ENCODE data around the gene ENTREP1. TPM values are rescaled to one million over a fixed set of nuclear protein-coding genes. Genes with fewer than 3 reads are reported as not detected.

ENTREP1 gene
- total and polyA plus RNA-seq, 2 experiments from 2014 or later: 5.7 to 10.0 TPM

GRCh38 chr9:69323861-69324260, 1.2 kb upstream of the ENTREP1 start (continued):
- no peak for TF ChIP-seq ZNF462 (CRISPR knock-in tag; IDR thresholded peaks at IDR 0.05)

GRCh38 chr9:69325409-69326212, 596 bp downstream of the ENTREP1 start:
- H2AFZ ChIP-seq: peak overlapping the region; percentile 85
- Mint-ChIP-seq H3K36me3 (ENCODE audit: low read depth) (no peaks in the 10 kb centered on the region), H3K4me1 (peaks cover 14% of the 10 kb centered on the region), H3K27me3 (ENCODE audit: insufficient read depth, low read depth, poor library complexity) (peaks cover 28% of the 10 kb centered on the region), H3K9me3 (no peaks in the 10 kb centered on the region), H3K27ac (no peak overlapping the region), H3K4me3 (peak overlapping the region; percentile 82)
- peaks cover 2% of the 10 kb centered on the region; the same call in 1 of the 2 replicates for H3K4me1 ChIP-seq (ENCODE audit: insufficient read depth)
- no peak overlapping the region for H3K27ac ChIP-seq (ENCODE audit: low read depth)
- H3K4me2 ChIP-seq: peak overlapping the region; percentile 86
- H4K20me1 ChIP-seq (replicated peaks; ENCODE audit: insufficient read depth): no peaks in the 10 kb centered on the region
- H3K27me3 ChIP-seq (ENCODE audit: insufficient read depth): peaks cover 40% of the 10 kb centered on the region
- peak; percentile 60 for DNase-seq (ENCODE audit: low spot score)
- ATAC-seq: peak; percentile 29
- no peaks in the 10 kb centered on the region for H3F3A ChIP-seq (replicated peaks; ENCODE audit: low read depth)
- H3K4me3 ChIP-seq: peak overlapping the region; percentile 82
- H3K9me2 ChIP-seq (ENCODE audit: insufficient read depth): no peaks in the 10 kb centered on the region
- peaks cover 16% of the 10 kb centered on the region; the same call in 1 of the 2 replicates for H3K79me2 ChIP-seq (replicated peaks; ENCODE audit: insufficient read depth)
- TF ChIP-seq EZH2 (IDR thresholded peaks at IDR 0.05; ENCODE audit: low read depth, unreplicated experiment): peak; percentile 15
- TF ChIP-seq, protein P1, sequence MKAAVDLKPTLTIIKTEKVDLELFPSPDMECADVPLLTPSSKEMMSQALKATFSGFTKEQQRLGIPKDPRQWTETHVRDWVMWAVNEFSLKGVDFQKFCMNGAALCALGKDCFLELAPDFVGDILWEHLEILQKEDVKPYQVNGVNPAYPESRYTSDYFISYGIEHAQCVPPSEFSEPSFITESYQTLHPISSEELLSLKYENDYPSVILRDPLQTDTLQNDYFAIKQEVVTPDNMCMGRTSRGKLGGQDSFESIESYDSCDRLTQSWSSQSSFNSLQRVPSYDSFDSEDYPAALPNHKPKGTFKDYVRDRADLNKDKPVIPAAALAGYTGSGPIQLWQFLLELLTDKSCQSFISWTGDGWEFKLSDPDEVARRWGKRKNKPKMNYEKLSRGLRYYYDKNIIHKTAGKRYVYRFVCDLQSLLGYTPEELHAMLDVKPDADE (IDR thresholded peaks at IDR 0.05): no peak
- TF ChIP-seq ZNF114 (CRISPR knock-in tag; IDR thresholded peaks at IDR 0.05): no peak
- no peaks in the 10 kb centered on the region for H3K36me3 ChIP-seq (ENCODE audit: insufficient read depth)

Data from GM23338 (cell line).